GM15510 (cell line): Measurements from ENCODE around the gene SGO2.

Experiments used
- POLR2A ChIP-seq: IDR thresholded peaks from 3 replicates; pipeline ENCODE4 v1.6.1; 2011; ENCODE audit warnings: borderline replicate concordance; ENCODE audit not compliant: insufficient read length; ENCODE audit errors: extremely low read depth

The SGO2 gene

DNA sequence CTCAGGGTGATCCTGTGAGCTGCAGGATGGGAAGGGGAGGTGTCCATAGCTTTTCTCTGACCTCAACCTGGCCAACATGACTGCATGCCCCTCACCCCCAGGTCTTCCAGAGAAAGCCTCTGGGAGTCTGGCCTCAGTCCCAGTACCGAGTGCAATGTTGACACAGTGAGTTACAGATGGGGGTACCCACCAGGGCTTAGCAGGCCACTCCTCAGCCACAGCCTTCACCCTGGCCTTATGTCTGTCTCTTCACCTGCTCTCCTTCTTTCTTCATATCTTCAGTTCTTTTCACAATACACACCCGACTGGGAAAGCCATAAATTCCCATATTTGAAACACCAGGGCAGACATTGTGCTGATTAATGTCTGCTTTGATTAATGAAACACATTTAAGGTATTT, 93.3 kb downstream of the SGO2 start:
- no peak for TF ChIP-seq POLR2A

- TF ChIP-seq POLR2A, result no peak
These were observed 94.8 kb downstream of the SGO2 start for GRCh38 chr2:200620606-200621390.

- TF ChIP-seq POLR2A, result no peak
These were observed 96.1 kb downstream of the SGO2 start for GRCh38 chr2:200622106-200622505.

DNA sequence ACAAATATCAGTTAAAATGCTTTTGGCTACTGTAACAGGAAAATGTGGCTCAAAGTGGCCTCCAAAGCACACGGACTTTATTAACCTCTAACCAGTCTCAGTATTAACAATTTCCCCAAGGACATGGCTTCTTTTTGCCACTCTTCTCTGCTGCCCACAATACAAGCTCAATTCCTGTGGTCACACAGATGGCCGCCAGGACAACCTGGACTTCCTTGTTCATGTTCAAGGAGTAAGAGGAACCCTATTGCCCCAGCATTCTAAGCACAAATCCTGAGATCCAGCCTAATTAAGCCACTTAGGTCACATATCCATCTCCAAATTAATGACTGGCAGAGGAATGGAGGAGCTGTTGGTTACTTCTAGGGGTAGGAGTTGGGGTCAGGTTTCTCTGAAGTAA, 98.0 kb downstream of the SGO2 start:
- TF ChIP-seq POLR2A, result no peak

DNA sequence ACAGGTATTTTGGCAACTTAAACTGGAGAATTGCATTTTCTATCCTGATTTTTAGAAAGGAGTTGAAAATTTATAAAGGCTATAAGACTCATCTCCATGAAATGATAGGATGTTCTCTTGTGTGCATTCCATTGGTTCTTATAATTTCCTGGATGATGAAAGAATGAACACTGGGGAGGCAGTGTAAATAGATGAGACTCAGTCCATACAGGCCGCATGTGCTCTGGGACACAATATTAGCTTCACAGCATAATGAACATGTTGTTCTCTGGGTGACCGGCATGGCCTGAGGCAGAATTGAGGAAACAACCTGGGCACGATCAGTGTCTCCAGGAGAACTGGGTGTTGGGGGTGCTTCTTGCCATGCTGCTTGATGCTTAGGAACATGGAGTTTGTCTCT, 98.7 kb downstream of the SGO2 start:
- no peak for TF ChIP-seq POLR2A

- TF ChIP-seq POLR2A, result no peak
These were observed 99.3 kb downstream of the SGO2 start for GRCh38 chr2:200625282-200625681.

- TF ChIP-seq POLR2A, result no peak
These were observed 100.0 kb downstream of the SGO2 start for GRCh38 chr2:200625958-200626363.

DNA sequence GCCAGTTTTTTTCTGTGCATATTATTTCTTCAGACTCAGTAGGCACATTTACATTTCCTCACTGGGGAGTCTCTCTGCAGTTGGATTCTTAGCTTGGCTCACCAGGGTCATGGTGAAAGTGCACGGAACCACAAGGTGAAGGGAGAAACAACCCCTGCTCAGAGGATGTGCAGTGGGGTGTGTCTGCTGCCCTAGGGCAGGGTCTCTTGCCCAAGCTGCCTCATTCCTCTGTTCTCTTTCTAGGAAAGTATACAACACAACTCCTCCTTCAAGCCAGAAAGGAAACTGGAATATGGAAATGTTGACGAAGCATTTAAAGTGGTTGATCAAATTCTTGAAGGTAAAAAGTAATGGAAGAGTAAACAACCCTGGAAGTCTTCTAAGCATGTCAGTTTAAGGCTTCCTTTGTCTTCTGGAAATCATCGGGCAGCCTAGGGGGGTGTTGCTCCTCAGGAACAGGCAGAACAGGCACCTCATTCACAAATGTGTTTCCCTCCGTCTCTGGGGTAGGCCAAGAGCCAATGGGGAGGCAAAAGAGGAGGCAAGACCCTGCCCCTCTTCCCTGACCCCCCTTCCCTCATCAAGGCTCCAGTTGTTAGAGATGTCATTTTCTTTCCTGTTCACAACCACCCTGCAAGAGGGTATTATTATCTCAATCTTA, 101.2 kb downstream of the SGO2 start:
- TF ChIP-seq POLR2A, result no peak

DNA sequence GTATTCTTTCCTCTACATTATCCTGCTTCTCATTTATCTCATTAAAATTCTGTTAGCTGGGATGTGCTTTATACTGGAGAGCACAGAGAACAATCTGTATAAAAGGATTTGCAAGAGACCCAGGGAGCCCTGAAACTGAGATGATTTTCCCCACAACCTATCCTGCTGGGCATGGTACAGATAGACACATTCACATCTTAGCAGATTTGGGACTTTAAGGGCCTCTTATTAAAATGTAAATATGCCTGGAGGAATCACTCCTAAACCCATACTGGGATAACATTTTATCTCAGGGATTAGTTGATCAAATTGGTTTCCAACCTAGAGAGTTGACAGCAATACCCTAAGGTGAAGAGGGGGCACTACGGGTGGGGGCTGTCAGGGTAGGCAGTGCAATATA, 105.3 kb downstream of the SGO2 start:
- TF ChIP-seq POLR2A, result no peak
